Neural progenitor cell (in vitro differentiated cells): Measurements from ENCODE around the gene GOLGA6L4. TPM values are rescaled to one million over a fixed set of nuclear protein-coding genes. Genes with fewer than 3 reads are reported as not detected.
"Not testable (repeated sequence)": the region's sequence is repeated elsewhere in the genome, so short reads cannot be mapped to it uniquely, and the experiment has no call there.

Experiments used
- DNase-seq: peaks from one replicate; pipeline ENCODE4 v3.0.0-alpha.2; 2016; ENCODE audit warnings: low spot score
- H2AFZ ChIP-seq: fragments of 200-600 bp; sonication (generic); replicated peaks from 2 replicates; pipeline ENCODE4 v1.6.1; 2016; ENCODE audit warnings: antibody characterized with exemption
- H3F3A ChIP-seq: fragments of 200-600 bp; sonication (generic); 2 replicates; pipeline ENCODE4 v1.6.1; 2016; ENCODE audit warnings: antibody characterized with exemption, low read depth
- H3K27ac ChIP-seq: fragments of 200-600 bp; sonication (generic); 2 replicates; pipeline ENCODE4 v1.5.1; 2016; ENCODE audit warnings: mild to moderate bottlenecking
- H3K27me3 ChIP-seq: fragments of 200-600 bp; sonication (generic); 2 replicates; pipeline ENCODE4 v1.6.1; 2016; ENCODE audit warnings: mild to moderate bottlenecking, moderate library complexity
- H3K36me3 ChIP-seq: fragments of 200-600 bp; sonication (generic); 2 replicates; pipeline ENCODE4 v1.5.1; 2016
- H3K4me1 ChIP-seq: fragments of 200-600 bp; sonication (generic); 2 replicates; pipeline ENCODE4 v1.6.1; 2016; ENCODE audit warnings: mixed run types
- H3K4me2 ChIP-seq: fragments of 200-600 bp; sonication (generic); 2 replicates; pipeline ENCODE4 v1.6.1; 2016
- H3K4me3 ChIP-seq: fragments of 200-600 bp; sonication (generic); 2 replicates; pipeline ENCODE4 v1.5.1; 2016
- H3K79me2 ChIP-seq: fragments of 200-600 bp; sonication (generic); 2 replicates; pipeline ENCODE4 v1.6.1; 2016; ENCODE audit warnings: low read depth
- H3K9ac ChIP-seq: fragments of 200-600 bp; sonication (generic); 2 replicates; pipeline ENCODE4 v1.6.1; 2016
- H3K9me3 ChIP-seq: fragments of 200-600 bp; sonication (generic); 2 replicates; pipeline ENCODE4 v1.5.1; 2016; ENCODE audit warnings: low read depth
- H4K20me1 ChIP-seq: fragments of 200-600 bp; sonication (generic); 2 replicates; pipeline ENCODE4 v1.6.1; 2016; ENCODE audit warnings: low read depth
- H3K27ac Mint-ChIP-seq: 3 replicates; pipeline ENCODE4 v1.8.0; 2021; ENCODE audit warnings: mixed read lengths
- H3K27me3 Mint-ChIP-seq: 2 replicates; pipeline ENCODE4 v1.8.0; 2022; ENCODE audit warnings: low read depth, mild to moderate bottlenecking, inconsistent platforms, moderate library complexity, mixed read lengths; ENCODE audit not compliant: insufficient read depth
- H3K36me3 Mint-ChIP-seq: 3 replicates; pipeline ENCODE4 v1.8.0; 2021; ENCODE audit warnings: mixed read lengths
- H3K4me1 Mint-ChIP-seq: 3 replicates; pipeline ENCODE4 v1.8.0; 2021; ENCODE audit warnings: mixed read lengths
- H3K4me3 Mint-ChIP-seq: 3 replicates; pipeline ENCODE4 v1.8.0; 2021; ENCODE audit warnings: mild to moderate bottlenecking, moderate library complexity, mixed read lengths
- H3K9me3 Mint-ChIP-seq: 3 replicates; pipeline ENCODE4 v1.8.0; 2020; ENCODE audit warnings: mixed read lengths
- CTCF ChIP-seq: fragments of 200-600 bp; sonication (generic); IDR thresholded peaks from 2 replicates; pipeline ENCODE4 v1.5.1; 2017; ENCODE audit warnings: antibody characterized with exemption, mild to moderate bottlenecking
- total RNA-seq: library from RNA; depleted of rRNA; stranded (reverse); fragments of >200 nt; gene quantifications from 2 replicates; pipeline ENCODE4 v1.2.3, GENCODE V29; 2015; ENCODE audit warnings: low replicate concordance

GOLGA6L4 gene
- total RNA-seq: 0.19 and 0.28 TPM in 2 replicates

- not testable (repeated sequence) for H3K4me1 ChIP-seq, H3K4me1 Mint-ChIP-seq, H2AFZ ChIP-seq, H3K27me3 ChIP-seq, H3K79me2 ChIP-seq, DNase-seq, H3K4me3 Mint-ChIP-seq, H3K27ac ChIP-seq, H3K36me3 Mint-ChIP-seq, H4K20me1 ChIP-seq, H3K9ac ChIP-seq, H3K27ac Mint-ChIP-seq, H3K9me3 ChIP-seq, H3K27me3 Mint-ChIP-seq, H3K4me3 ChIP-seq, H3K9me3 Mint-ChIP-seq, H3F3A ChIP-seq, H3K4me2 ChIP-seq, H3K36me3 ChIP-seq
These were observed at the start of gene GOLGA6L4 for GRCh38 chr15:84235573-84235972. TSS of gene GOLGA6L4 (plus strand) at chr15:84235773. CDS start at chr15:84235835, 62 bp downstream.

GRCh38 chr15:84192982-84193381 lies 42.6 kb upstream of the GOLGA6L4 start:
- not testable (repeated sequence) for H3K9me3 ChIP-seq, DNase-seq, H3K9me3 Mint-ChIP-seq, H3K9ac ChIP-seq, H3K36me3 ChIP-seq, H3K4me1 Mint-ChIP-seq, H3K27me3 ChIP-seq, H3K4me3 Mint-ChIP-seq, H3K4me3 ChIP-seq, H3K27ac ChIP-seq, H3K79me2 ChIP-seq, H3K36me3 Mint-ChIP-seq, H3F3A ChIP-seq, H3K27ac Mint-ChIP-seq, H3K4me2 ChIP-seq, H3K4me1 ChIP-seq, H3K27me3 Mint-ChIP-seq, H2AFZ ChIP-seq, H4K20me1 ChIP-seq

- H3K4me2 ChIP-seq, H3K27ac Mint-ChIP-seq, H3K4me1 ChIP-seq, H3K27me3 ChIP-seq, H4K20me1 ChIP-seq, DNase-seq, H2AFZ ChIP-seq, H3K4me3 Mint-ChIP-seq, H3F3A ChIP-seq, H3K27me3 Mint-ChIP-seq, H3K36me3 ChIP-seq, H3K4me1 Mint-ChIP-seq, H3K9me3 ChIP-seq, H3K36me3 Mint-ChIP-seq, H3K79me2 ChIP-seq, H3K4me3 ChIP-seq, H3K9me3 Mint-ChIP-seq, H3K9ac ChIP-seq, H3K27ac ChIP-seq: not testable (repeated sequence)
These were observed 40.0 kb upstream of the GOLGA6L4 start for GRCh38 chr15:84195603-84196002.

GRCh38 chr15:84196530-84197188 lies 38.9 kb upstream of the GOLGA6L4 start:
- not testable (repeated sequence) for DNase-seq, H3K27ac ChIP-seq, H3K4me3 Mint-ChIP-seq, H3K36me3 Mint-ChIP-seq, H3K79me2 ChIP-seq, H3K27ac Mint-ChIP-seq, H3K36me3 ChIP-seq, H3K9me3 ChIP-seq, H3K4me3 ChIP-seq, H3K9ac ChIP-seq, H2AFZ ChIP-seq, H3F3A ChIP-seq, H3K4me1 Mint-ChIP-seq, H3K4me2 ChIP-seq, H3K9me3 Mint-ChIP-seq, H3K27me3 ChIP-seq, H3K27me3 Mint-ChIP-seq, H4K20me1 ChIP-seq, H3K4me1 ChIP-seq

GRCh38 chr15:84199865-84200264 lies 35.7 kb upstream of the GOLGA6L4 start:
- not testable (repeated sequence) for H3K4me3 ChIP-seq, H3K4me3 Mint-ChIP-seq, H3K27me3 Mint-ChIP-seq, H3K36me3 Mint-ChIP-seq, DNase-seq, H3K4me1 ChIP-seq, H4K20me1 ChIP-seq, H3K27ac Mint-ChIP-seq, H3K9me3 Mint-ChIP-seq, H2AFZ ChIP-seq, H3K36me3 ChIP-seq, H3K9ac ChIP-seq, H3K79me2 ChIP-seq, H3K9me3 ChIP-seq, H3K4me2 ChIP-seq, H3K27ac ChIP-seq, H3K4me1 Mint-ChIP-seq, H3K27me3 ChIP-seq, H3F3A ChIP-seq

- TF ChIP-seq CTCF: peak; percentile 48
These were observed 10.9 kb downstream of the GOLGA6L4 start for GRCh38 chr15:84246441-84246840.

More at GRCh38 chr15:84246441-84246840, 10.9 kb downstream of the GOLGA6L4 start:
- H3K4me3 Mint-ChIP-seq, H3K36me3 Mint-ChIP-seq, H3K9ac ChIP-seq, DNase-seq, H3K27me3 ChIP-seq, H3K4me3 ChIP-seq, H3K4me1 Mint-ChIP-seq, H3K9me3 ChIP-seq, H2AFZ ChIP-seq, H3K27ac Mint-ChIP-seq, H3K79me2 ChIP-seq, H3K36me3 ChIP-seq, H3K9me3 Mint-ChIP-seq, H3K4me2 ChIP-seq, H3F3A ChIP-seq, H4K20me1 ChIP-seq, H3K4me1 ChIP-seq, H3K27me3 Mint-ChIP-seq, H3K27ac ChIP-seq: not testable (repeated sequence)
